Endothelial cell (in vitro differentiated cells): ENCODE results near the gene TBC1D22A. TPM values are rescaled to one million over a fixed set of nuclear protein-coding genes. Genes with fewer than 3 reads are reported as not detected.

ENCODE experiments used
- DNase-seq: peaks from one replicate; pipeline ENCODE4 v3.0.0; 2021; ENCODE audit warnings: low spot score
- H3K27ac Mint-ChIP-seq: one replicate; pipeline ENCODE4 v1.8.0; 2021; ENCODE audit warnings: mixed read lengths, inconsistent platforms; ENCODE audit not compliant: unreplicated experiment
- H3K27me3 Mint-ChIP-seq: one replicate; pipeline ENCODE4 v1.8.0; 2021; ENCODE audit warnings: mild to moderate bottlenecking, moderate library complexity, mixed read lengths, inconsistent platforms; ENCODE audit not compliant: unreplicated experiment
- H3K36me3 Mint-ChIP-seq: one replicate; pipeline ENCODE4 v1.8.0; 2021; ENCODE audit warnings: mild to moderate bottlenecking, low read depth, mixed read lengths, inconsistent platforms; ENCODE audit not compliant: unreplicated experiment
- H3K4me1 Mint-ChIP-seq: one replicate; pipeline ENCODE4 v1.8.0; 2021; ENCODE audit warnings: mild to moderate bottlenecking, mixed read lengths, inconsistent platforms; ENCODE audit not compliant: unreplicated experiment
- H3K4me3 Mint-ChIP-seq: one replicate; pipeline ENCODE4 v1.8.0; 2021; ENCODE audit warnings: mild to moderate bottlenecking, mixed read lengths, inconsistent platforms; ENCODE audit not compliant: unreplicated experiment
- H3K9me3 Mint-ChIP-seq: one replicate; pipeline ENCODE4 v1.8.0; 2021; ENCODE audit warnings: mixed read lengths, inconsistent platforms; ENCODE audit not compliant: unreplicated experiment
- total RNA-seq: library from RNA; stranded (reverse); fragmentation: NEBNext Ultra II Directional; extraction: Animal tissue kit (Norgen Biotek cat#: 25700); gene quantifications from one replicate; pipeline ENCODE4 v1.2.1, GENCODE V29; 2021; ENCODE audit not compliant: unreplicated experiment
- TF ChIP-seq, protein P1 (sequence below): fragments of 200-600 bp; sonication (generic); IDR thresholded peaks from one replicate; pipeline ENCODE4 v1.5.0; 2021; ENCODE audit warnings: antibody characterized with exemption; ENCODE audit not compliant: unreplicated experiment

Gene TBC1D22A
- total RNA-seq, 1 donor from 2014 or later, result 25.3 TPM

DNA sequence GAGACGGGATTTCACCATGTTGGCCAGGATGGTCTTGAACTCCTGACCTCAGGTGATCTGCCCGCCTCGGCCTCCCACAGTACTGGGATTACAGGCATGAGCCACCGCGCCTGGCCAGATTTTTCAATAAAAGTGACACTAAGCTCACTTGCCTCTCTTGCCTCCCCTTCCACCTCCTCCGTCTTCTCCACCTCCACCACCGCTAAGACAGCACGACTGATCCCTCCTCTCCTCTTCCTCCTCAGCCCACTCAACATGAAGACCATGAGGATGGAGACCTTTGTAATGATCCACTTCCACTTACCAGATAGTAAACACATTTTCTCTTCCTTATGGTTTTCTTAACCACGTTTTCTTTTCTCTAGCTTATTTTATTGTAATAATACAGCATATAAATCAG, 38.6 kb upstream of the TBC1D22A start:
- no peak for DNase-seq
- peaks cover 22% of the 10 kb centered on the region for H3K36me3 Mint-ChIP-seq
- no peaks in the 10 kb centered on the region for H3K4me1 Mint-ChIP-seq
- TF ChIP-seq, protein P1, sequence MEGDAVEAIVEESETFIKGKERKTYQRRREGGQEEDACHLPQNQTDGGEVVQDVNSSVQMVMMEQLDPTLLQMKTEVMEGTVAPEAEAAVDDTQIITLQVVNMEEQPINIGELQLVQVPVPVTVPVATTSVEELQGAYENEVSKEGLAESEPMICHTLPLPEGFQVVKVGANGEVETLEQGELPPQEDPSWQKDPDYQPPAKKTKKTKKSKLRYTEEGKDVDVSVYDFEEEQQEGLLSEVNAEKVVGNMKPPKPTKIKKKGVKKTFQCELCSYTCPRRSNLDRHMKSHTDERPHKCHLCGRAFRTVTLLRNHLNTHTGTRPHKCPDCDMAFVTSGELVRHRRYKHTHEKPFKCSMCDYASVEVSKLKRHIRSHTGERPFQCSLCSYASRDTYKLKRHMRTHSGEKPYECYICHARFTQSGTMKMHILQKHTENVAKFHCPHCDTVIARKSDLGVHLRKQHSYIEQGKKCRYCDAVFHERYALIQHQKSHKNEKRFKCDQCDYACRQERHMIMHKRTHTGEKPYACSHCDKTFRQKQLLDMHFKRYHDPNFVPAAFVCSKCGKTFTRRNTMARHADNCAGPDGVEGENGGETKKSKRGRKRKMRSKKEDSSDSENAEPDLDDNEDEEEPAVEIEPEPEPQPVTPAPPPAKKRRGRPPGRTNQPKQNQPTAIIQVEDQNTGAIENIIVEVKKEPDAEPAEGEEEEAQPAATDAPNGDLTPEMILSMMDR, result no peak
- H3K4me3 Mint-ChIP-seq, result no peak overlapping the region
- peaks cover 7% of the 10 kb centered on the region for H3K27me3 Mint-ChIP-seq
- H3K27ac Mint-ChIP-seq, result no peak overlapping the region
- no peaks in the 10 kb centered on the region for H3K9me3 Mint-ChIP-seq

DNA sequence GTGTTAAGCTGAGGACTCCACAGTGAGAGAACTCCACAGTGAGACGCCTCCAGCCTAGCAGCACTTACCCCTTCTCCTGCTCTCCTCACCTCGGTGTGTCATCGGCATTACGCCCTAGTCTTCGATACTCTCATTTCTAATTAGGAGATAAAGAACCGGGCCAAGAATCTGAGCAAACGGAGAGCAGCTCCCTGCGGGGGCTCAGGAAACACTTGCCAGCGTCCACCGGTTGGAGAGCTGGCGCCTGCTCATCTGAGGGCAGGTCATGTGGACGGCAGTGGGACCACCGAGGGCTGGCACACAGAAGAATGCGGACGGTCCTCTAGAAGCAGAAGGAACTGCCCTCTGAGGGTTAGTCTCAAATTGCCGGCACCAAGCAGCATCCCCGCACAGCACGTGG, 37.4 kb upstream of the TBC1D22A start:
- H3K4me1 Mint-ChIP-seq, result no peaks in the 10 kb centered on the region
- H3K36me3 Mint-ChIP-seq, result peaks cover 17% of the 10 kb centered on the region
- H3K27ac Mint-ChIP-seq, result no peak overlapping the region
- no peak for DNase-seq
- TF ChIP-seq, protein P1, result no peak
- no peaks in the 10 kb centered on the region for H3K9me3 Mint-ChIP-seq
- no peak overlapping the region for H3K4me3 Mint-ChIP-seq
- H3K27me3 Mint-ChIP-seq, result peaks cover 9% of the 10 kb centered on the region

DNA sequence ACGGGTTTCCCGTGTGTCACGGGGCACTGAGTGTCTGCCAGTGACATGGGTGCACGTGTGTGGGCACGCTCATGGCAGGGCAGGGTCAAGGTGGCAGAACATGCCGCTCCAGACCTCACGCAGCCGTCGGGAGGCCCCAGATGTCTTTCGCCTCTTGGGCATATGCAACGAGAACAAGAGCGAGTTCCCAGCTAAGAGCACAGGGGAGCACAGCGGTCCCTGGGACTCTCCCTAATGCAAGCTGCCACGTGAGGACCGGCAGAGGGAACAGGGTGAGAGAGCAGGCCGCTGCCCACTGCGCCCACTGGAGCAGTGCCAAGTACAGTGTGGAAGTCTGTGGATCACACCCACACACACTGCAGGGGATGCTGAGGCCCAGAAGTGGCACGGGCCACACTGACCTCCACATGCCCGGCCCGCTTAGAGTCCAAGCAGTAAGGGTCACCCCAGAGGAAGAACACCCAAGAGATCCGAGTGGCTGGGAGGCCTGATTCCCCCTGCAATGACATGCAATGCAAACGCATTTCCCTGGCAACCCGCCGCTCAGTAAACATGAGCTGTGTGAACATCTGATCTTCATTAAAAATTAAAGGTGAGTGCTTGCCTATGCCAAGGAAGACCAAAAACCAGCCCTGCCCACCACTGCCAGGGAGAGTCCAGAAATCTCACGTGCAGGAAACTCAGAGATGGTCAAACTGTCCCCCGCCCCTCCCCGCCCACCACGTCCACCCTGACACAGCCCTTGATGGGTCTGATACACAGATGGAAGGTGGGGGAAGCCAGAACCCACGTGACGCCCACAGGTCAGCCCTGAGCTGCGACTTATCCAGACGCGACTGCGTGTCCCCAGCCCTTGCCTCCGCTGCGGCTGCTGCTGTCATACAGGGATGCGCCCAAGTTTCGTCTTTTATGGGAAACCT, 36.1 kb upstream of the TBC1D22A start:
- Mint-ChIP-seq H3K4me1 (no peaks in the 10 kb centered on the region), H3K27me3 (peaks cover 9% of the 10 kb centered on the region), H3K9me3 (no peaks in the 10 kb centered on the region), H3K27ac (no peak overlapping the region), H3K36me3 (peaks cover 23% of the 10 kb centered on the region), H3K4me3 (no peak overlapping the region)
- DNase-seq, result no peak
- TF ChIP-seq, protein P1, result no peak

DNA sequence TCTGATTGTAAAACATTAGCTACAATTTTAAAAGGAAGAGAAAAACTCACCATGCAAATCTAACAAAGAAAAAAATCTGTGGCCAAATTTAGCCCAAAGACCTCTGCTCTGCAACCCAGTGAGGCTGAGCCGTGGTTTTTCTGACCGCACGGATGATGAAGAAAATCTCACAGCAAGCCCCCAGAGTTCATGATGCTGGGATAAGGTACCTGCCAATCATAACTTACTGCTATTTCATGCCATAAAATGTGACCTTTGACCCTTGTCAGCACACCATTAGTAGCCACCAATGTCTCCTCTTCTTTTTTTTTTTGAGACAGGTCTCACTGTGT, 35.5 kb upstream of the TBC1D22A start:
- no peak for DNase-seq
- peaks cover 5% of the 10 kb centered on the region for H3K4me1 Mint-ChIP-seq
- peaks cover 27% of the 10 kb centered on the region for H3K36me3 Mint-ChIP-seq
- no peaks in the 10 kb centered on the region for H3K9me3 Mint-ChIP-seq
- H3K27me3 Mint-ChIP-seq, result peaks cover 9% of the 10 kb centered on the region
- TF ChIP-seq, protein P1, result no peak
- H3K4me3 Mint-ChIP-seq, result no peak overlapping the region
- H3K27ac Mint-ChIP-seq, result no peak overlapping the region

DNA sequence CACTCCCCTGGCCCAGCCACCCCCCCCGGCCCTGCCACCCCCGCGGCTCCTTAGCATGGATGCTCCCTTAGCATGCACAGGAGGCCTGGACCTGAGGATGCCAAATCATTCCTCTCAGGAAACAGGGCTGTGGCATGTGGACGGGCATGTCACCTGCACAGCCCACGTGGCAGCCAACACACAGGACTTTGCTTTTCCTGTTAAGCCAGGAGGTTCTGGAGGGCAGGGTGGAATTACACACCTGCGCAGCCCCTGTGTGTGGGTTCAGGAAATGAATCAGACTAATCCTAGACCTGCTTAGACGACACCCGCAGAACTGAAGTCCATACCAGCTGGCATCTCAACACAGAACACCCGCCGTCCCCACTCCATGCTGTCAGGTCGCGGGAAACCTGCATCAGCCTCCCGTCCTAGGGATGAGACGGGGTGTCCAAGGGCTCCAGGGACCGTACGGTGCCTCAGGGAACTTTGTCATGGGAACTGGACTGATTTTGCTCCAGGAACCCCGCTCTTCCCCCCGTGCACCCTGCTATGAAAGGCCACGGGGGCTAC, 34.6 kb upstream of the TBC1D22A start:
- Mint-ChIP-seq H3K4me3 (no peak overlapping the region), H3K4me1 (peaks cover 5% of the 10 kb centered on the region), H3K27me3 (peaks cover 9% of the 10 kb centered on the region), H3K27ac (no peak overlapping the region), H3K36me3 (peaks cover 27% of the 10 kb centered on the region), H3K9me3 (no peaks in the 10 kb centered on the region)
- DNase-seq, result no peak
- TF ChIP-seq, protein P1, result no peak
